Neutrophil (primary cell): ENCODE results near the gene TBL1XR1.

Experiments used
- H3K27ac ChIP-seq: fragments of 200-600 bp; sonication (generic); 2 replicates; pipeline ENCODE4 v1.5.1; 2016; ENCODE audit warnings: mild to moderate bottlenecking, moderate library complexity
- H3K27me3 ChIP-seq: fragments of 200-600 bp; sonication (generic); 2 replicates; pipeline ENCODE4 v1.6.0; 2016; ENCODE audit warnings: mild to moderate bottlenecking
- H3K36me3 ChIP-seq: fragments of 200-600 bp; sonication (generic); 2 replicates; pipeline ENCODE4 v1.5.1; 2017
- H3K4me1 ChIP-seq, 2 experiments: fragments of 200-600 bp in 1 of 2; sonication (generic) in 1 of 2; 1 replicate in 1 of 2; 2 replicates in 1 of 2; pipeline versions ENCODE4 v1.5.1 to v1.6.1; 2013 to 2016; ENCODE audit warnings: low read depth in 1 of 2, low read length in 1 of 2, mild to moderate bottlenecking in 1 of 2, moderate library complexity in 1 of 2; ENCODE audit not compliant: control insufficient read depth in 1 of 2, insufficient read depth in 1 of 2
- H3K4me3 ChIP-seq, 2 experiments: fragments of 200-600 bp in 1 of 2; sonication (generic) in 1 of 2; 1 replicate in 1 of 2; 2 replicates in 1 of 2; pipeline ENCODE4 v1.5.1; 2013 to 2016; ENCODE audit warnings: low read depth in 1 of 2, low read length in 1 of 2, mild to moderate bottlenecking in 1 of 2, moderate library complexity in 1 of 2
- H3K9me3 ChIP-seq: fragments of 200-600 bp; sonication (generic); 2 replicates; pipeline ENCODE4 v1.5.1; 2016
- CTCF ChIP-seq: fragments of 200-600 bp; sonication (generic); IDR thresholded peaks from 2 replicates; pipeline ENCODE4 v1.5.1; 2016; ENCODE audit warnings: antibody characterized with exemption

TBL1XR1 gene

GRCh38 chr3:177197041-177197726, at the start of gene TBL1XR1:
TBL1XR1 (minus strand) TSS chr3:177197482; CDS start chr3:177064977, 132,505 bp downstream.
- Histone ChIP-seq H3K27ac (peak within 1 kb of the TSS; percentile 98), H3K36me3 (no peaks in the 10 kb centered on the region), H3K4me1 (peaks cover 58 to 66% of the 10 kb centered on the region in 2 experiments), H3K27me3 (no peaks in the 10 kb centered on the region), H3K9me3 (no peaks in the 10 kb centered on the region), H3K4me3 (peak within 1 kb of the TSS; percentile 77 to 92)
- TF ChIP-seq CTCF, result no peak

GRCh38 chr3:177245250-177245649, 48.0 kb upstream of the TBL1XR1 start:
- H3K27me3 ChIP-seq, result no peaks in the 10 kb centered on the region

GRCh38 chr3:177244606-177245005, 47.3 kb upstream of the TBL1XR1 start:
- Histone ChIP-seq H3K36me3 (no peaks in the 10 kb centered on the region), H3K27me3 (no peaks in the 10 kb centered on the region), H3K9me3 (no peaks in the 10 kb centered on the region), H3K4me1 (peaks cover 0 to 7% of the 10 kb centered on the region in 2 experiments), H3K4me3 (no peak overlapping the region), H3K27ac (no peak overlapping the region)
- TF ChIP-seq CTCF, result no peak

More at GRCh38 chr3:177245250-177245649, 48.0 kb upstream of the TBL1XR1 start:
- H3K4me3 ChIP-seq, result no peak overlapping the region
- no peaks in the 10 kb centered on the region for H3K9me3 ChIP-seq
- no peak overlapping the region for H3K27ac ChIP-seq
- TF ChIP-seq CTCF, result no peak
- H3K36me3 ChIP-seq, result no peaks in the 10 kb centered on the region
- H3K4me1 ChIP-seq, result peaks cover 0 to 7% of the 10 kb centered on the region in 2 experiments

- TF ChIP-seq CTCF, result no peak
- H3K4me1 ChIP-seq, result no peaks in the 10 kb centered on the region
- H3K27me3 ChIP-seq, result no peaks in the 10 kb centered on the region
- H3K9me3 ChIP-seq, result no peaks in the 10 kb centered on the region
- H3K27ac ChIP-seq, result no peak overlapping the region
- H3K4me3 ChIP-seq, result no peak overlapping the region
- no peaks in the 10 kb centered on the region for H3K36me3 ChIP-seq
These were observed 41.5 kb upstream of the TBL1XR1 start for GRCh38 chr3:177238686-177239216.

GRCh38 chr3:177237206-177237605, 39.9 kb upstream of the TBL1XR1 start:
- Histone ChIP-seq H3K36me3 (no peaks in the 10 kb centered on the region), H3K4me3 (no peak overlapping the region), H3K27me3 (no peaks in the 10 kb centered on the region), H3K4me1 (no peaks in the 10 kb centered on the region), H3K9me3 (no peaks in the 10 kb centered on the region), H3K27ac (no peak overlapping the region)
- TF ChIP-seq CTCF, result no peak
